Measurements from ENCODE around the gene KCNJ6. TPM values are rescaled to one million over a fixed set of nuclear protein-coding genes. Genes with fewer than 3 reads are reported as not detected.

Gene KCNJ6
- total RNA-seq, 1 experiment from 2014 or later = 0.05 TPM

DNA sequence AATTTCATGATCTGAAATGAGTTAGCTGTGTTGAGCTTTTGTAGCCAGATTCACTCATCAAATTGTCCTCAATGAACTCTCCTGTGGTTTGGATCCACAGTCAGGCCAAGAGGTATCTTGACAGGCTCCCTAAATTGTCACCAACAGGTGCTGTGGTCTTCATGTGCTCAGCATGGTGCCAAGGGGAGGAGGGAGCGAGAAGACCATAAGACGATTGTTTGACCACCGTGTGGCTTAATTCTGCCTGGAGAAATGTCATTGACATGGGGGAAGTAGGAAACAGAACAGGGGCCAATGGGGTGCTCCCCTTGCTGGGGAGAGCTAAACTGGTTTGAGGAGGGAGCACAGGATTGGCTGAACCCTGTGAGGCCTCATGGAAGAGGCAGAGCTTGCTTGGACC, 219.3 kb downstream of the KCNJ6 start:
- Mint-ChIP-seq H3K27me3 (ENCODE audit: unreplicated experiment) (peaks cover 44% of the 10 kb centered on the region), H3K4me1 (ENCODE audit: low read depth, unreplicated experiment) (no peaks in the 10 kb centered on the region), H3K9me3 (ENCODE audit: low read depth, unreplicated experiment) (no peaks in the 10 kb centered on the region), H3K27ac (ENCODE audit: unreplicated experiment) (no peak overlapping the region), H3K36me3 (ENCODE audit: insufficient read depth, unreplicated experiment) (no peaks in the 10 kb centered on the region), H3K4me3 (ENCODE audit: low read depth, unreplicated experiment) (no peak overlapping the region)
- BruUV-seq (replicated peaks) = no TSS peak
- DNase-seq = no peak
- intact Hi-C loops (cut with micrococcal nuclease; ENCODE audit: unreplicated experiment) = no loop called here
- TF ChIP-seq, protein P1, sequence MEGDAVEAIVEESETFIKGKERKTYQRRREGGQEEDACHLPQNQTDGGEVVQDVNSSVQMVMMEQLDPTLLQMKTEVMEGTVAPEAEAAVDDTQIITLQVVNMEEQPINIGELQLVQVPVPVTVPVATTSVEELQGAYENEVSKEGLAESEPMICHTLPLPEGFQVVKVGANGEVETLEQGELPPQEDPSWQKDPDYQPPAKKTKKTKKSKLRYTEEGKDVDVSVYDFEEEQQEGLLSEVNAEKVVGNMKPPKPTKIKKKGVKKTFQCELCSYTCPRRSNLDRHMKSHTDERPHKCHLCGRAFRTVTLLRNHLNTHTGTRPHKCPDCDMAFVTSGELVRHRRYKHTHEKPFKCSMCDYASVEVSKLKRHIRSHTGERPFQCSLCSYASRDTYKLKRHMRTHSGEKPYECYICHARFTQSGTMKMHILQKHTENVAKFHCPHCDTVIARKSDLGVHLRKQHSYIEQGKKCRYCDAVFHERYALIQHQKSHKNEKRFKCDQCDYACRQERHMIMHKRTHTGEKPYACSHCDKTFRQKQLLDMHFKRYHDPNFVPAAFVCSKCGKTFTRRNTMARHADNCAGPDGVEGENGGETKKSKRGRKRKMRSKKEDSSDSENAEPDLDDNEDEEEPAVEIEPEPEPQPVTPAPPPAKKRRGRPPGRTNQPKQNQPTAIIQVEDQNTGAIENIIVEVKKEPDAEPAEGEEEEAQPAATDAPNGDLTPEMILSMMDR (IDR thresholded peaks at IDR 0.05; ENCODE audit: unreplicated experiment) = no peak
- CTCF ChIA-PET = interaction anchor here (0.5 kb wide), 1 partner anchor 15 kb away, joined by 3 read pairs; no protein-coding TSS in a partner anchor

DNA sequence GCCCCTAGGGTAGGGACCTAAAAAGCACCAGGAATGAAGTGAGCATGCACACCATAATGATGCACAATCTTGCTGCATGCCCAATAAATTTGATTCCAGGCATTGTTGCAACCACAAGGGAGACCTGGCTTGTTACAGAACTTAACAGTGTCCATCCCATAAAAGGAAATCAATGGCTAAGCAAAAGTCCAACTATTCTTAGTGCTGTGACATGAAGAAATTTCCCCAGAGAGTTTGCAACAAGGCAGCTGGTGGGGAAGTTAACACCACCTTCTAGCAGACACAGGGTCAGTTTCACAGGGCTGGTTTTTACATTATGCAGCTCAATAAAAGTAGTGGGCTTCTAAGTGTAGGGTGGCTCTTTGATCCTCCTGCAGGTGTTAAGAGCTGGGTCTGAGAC, 221.1 kb downstream of the KCNJ6 start:
- DNase-seq = no peak
- CTCF ChIA-PET = interaction anchor here (0.6 kb wide), 1 partner anchor 17 kb away, joined by 11 read pairs; no protein-coding TSS in a partner anchor
- Mint-ChIP-seq H3K36me3 (ENCODE audit: insufficient read depth, unreplicated experiment) (no peaks in the 10 kb centered on the region), H3K27ac (ENCODE audit: unreplicated experiment) (no peak overlapping the region), H3K4me3 (ENCODE audit: low read depth, unreplicated experiment) (no peak overlapping the region), H3K9me3 (ENCODE audit: low read depth, unreplicated experiment) (no peaks in the 10 kb centered on the region), H3K4me1 (ENCODE audit: low read depth, unreplicated experiment) (no peaks in the 10 kb centered on the region), H3K27me3 (ENCODE audit: unreplicated experiment) (peaks cover 44% of the 10 kb centered on the region)
- TF ChIP-seq, protein P1 (IDR thresholded peaks at IDR 0.05; ENCODE audit: unreplicated experiment) = no peak
- no TSS peak for BruUV-seq (replicated peaks)
- intact Hi-C loops (cut with micrococcal nuclease; ENCODE audit: unreplicated experiment) = no loop called here

DNA sequence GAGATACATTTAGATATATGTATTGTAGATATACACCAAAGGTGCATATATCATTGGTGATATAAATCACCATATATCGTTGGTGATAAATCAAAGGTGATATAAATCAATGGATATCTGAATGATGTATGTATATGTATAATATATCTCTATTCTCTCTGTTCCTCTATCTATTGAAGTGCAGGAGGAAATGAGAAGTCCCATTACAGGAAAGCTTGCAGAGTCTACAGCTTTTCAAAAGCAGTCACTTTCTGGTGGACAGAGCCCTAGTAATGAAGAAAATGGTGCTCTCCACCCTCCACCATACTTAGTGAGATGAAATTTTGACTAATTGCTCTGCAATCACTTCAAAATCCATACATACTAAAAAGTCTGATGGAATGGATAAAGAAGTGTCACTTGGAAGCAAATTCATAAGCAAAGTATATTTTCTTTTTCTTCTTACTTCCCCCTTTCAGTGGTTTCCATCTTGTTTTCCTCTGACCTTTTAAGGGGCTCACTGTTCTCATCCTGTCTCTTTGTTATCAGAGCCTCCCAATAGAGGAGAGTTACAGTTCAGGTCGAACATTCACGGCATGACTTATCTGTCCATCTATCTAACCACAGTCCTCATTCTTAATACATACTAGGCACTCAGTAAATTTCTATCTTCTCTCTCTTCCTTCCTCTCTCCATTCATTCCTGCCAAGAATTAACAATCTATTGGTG, 227.2 kb downstream of the KCNJ6 start:
- DNase-seq = no peak
- Mint-ChIP-seq H3K4me3 (ENCODE audit: low read depth, unreplicated experiment) (no peak overlapping the region), H3K27ac (ENCODE audit: unreplicated experiment) (no peak overlapping the region), H3K9me3 (ENCODE audit: low read depth, unreplicated experiment) (peaks cover 2% of the 10 kb centered on the region), H3K36me3 (ENCODE audit: insufficient read depth, unreplicated experiment) (no peaks in the 10 kb centered on the region), H3K27me3 (ENCODE audit: unreplicated experiment) (peaks cover 26% of the 10 kb centered on the region), H3K4me1 (ENCODE audit: low read depth, unreplicated experiment) (no peaks in the 10 kb centered on the region)
- BruUV-seq (replicated peaks) = no TSS peak
- CTCF ChIA-PET = no interaction called here
- intact Hi-C loops (cut with micrococcal nuclease; ENCODE audit: unreplicated experiment) = no loop called here
- TF ChIP-seq, protein P1 (IDR thresholded peaks at IDR 0.05; ENCODE audit: unreplicated experiment) = no peak

- peaks cover 15% of the 10 kb centered on the region for H3K27me3 Mint-ChIP-seq (ENCODE audit: unreplicated experiment)
- intact Hi-C loops (cut with micrococcal nuclease; ENCODE audit: unreplicated experiment) = no loop called here
- H3K4me1 Mint-ChIP-seq (ENCODE audit: low read depth, unreplicated experiment) = no peaks in the 10 kb centered on the region
- H3K36me3 Mint-ChIP-seq (ENCODE audit: insufficient read depth, unreplicated experiment) = no peaks in the 10 kb centered on the region
- CTCF ChIA-PET = no interaction called here
- DNase-seq = no peak
- no peak overlapping the region for H3K27ac Mint-ChIP-seq (ENCODE audit: unreplicated experiment)
- no peak overlapping the region for H3K4me3 Mint-ChIP-seq (ENCODE audit: low read depth, unreplicated experiment)
- no TSS peak for BruUV-seq (replicated peaks)
- peaks cover 2% of the 10 kb centered on the region for H3K9me3 Mint-ChIP-seq (ENCODE audit: low read depth, unreplicated experiment)
- TF ChIP-seq, protein P1 (IDR thresholded peaks at IDR 0.05; ENCODE audit: unreplicated experiment) = no peak
Observed at GRCh38 chr21:37686991-37687810, 229.1 kb downstream of the KCNJ6 start.
